Fibroblast of mammary gland (primary cell): ENCODE results near the gene TMEM184B.

Experiments used
- DNase-seq: peaks from one replicate; pipeline ENCODE4 v3.0.0-alpha.2; 2010; ENCODE audit warnings: low read depth
- H3K4me3 ChIP-seq: 2 replicates; pipeline ENCODE4 v1.5.1; 2011; ENCODE audit warnings: low read depth, mild to moderate bottlenecking, low read length, moderate library complexity; ENCODE audit not compliant: control insufficient read depth
- TF ChIP-seq, protein P1 (sequence below): conservative IDR thresholded peaks from 2 replicates; pipeline ENCODE4 v1.5.1; 2011; ENCODE audit warnings: low read depth, low read length, inconsistent platforms; ENCODE audit not compliant: control insufficient read depth, insufficient read depth

Gene TMEM184B

DNA sequence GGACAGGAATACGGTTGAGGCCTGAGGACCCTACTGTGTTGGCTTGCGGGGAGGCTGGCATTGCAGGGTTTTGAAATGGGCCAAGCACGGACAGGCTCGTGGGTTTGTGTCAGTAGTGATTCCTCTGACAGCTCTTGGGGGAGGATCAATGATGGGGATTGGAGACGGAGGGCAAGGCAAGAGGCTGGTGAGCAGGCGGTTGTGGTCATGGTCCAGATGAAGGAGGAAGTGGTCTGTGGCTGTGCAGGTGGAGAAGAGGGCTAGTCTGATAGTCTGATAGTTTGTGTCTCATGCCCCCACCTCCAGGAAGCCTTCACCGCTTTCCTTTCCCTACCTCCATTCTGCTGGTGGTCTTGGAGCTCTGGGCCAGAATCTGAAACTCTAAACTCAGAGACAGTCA lies 68.0 kb downstream of the TMEM184B start:
- no peak overlapping the region for H3K4me3 ChIP-seq
- no peak for DNase-seq
- TF ChIP-seq, protein P1, sequence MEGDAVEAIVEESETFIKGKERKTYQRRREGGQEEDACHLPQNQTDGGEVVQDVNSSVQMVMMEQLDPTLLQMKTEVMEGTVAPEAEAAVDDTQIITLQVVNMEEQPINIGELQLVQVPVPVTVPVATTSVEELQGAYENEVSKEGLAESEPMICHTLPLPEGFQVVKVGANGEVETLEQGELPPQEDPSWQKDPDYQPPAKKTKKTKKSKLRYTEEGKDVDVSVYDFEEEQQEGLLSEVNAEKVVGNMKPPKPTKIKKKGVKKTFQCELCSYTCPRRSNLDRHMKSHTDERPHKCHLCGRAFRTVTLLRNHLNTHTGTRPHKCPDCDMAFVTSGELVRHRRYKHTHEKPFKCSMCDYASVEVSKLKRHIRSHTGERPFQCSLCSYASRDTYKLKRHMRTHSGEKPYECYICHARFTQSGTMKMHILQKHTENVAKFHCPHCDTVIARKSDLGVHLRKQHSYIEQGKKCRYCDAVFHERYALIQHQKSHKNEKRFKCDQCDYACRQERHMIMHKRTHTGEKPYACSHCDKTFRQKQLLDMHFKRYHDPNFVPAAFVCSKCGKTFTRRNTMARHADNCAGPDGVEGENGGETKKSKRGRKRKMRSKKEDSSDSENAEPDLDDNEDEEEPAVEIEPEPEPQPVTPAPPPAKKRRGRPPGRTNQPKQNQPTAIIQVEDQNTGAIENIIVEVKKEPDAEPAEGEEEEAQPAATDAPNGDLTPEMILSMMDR, result no peak

DNA sequence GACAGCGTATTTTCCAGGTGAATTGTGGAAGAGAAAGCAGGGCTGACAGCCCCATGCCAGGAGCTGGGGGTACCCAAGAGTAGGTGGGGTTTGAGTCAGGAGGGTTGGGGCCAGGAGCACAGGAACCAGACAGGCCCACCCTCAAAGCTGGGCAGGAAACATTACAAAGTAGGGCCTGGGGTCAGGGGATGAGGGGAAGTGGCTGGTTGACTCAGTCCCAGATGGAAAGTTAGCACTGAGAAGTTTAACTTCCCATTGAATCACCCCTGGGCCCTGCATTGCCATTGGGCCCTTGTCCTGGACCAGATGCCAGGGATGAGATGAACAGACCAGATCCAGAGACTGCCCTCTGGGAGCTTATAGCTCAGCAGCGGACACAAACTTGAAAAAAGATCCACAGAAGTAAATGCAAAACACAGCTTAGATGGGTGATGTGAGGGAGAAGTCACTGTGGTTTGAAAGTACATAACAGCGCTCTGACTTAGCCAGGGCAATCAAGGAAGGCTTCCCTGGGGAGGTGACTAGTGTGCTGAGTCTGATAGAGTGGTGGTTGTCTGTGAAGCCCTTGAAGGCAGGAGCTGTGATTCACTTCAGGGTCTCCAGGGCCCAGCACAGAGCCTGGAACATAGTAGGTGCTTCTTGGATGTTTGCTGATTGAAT lies 68.8 kb downstream of the TMEM184B start:
- peak overlapping the region; percentile 78 for H3K4me3 ChIP-seq
- DNase-seq, result peak; percentile 91
- TF ChIP-seq, protein P1, result no peak

DNA sequence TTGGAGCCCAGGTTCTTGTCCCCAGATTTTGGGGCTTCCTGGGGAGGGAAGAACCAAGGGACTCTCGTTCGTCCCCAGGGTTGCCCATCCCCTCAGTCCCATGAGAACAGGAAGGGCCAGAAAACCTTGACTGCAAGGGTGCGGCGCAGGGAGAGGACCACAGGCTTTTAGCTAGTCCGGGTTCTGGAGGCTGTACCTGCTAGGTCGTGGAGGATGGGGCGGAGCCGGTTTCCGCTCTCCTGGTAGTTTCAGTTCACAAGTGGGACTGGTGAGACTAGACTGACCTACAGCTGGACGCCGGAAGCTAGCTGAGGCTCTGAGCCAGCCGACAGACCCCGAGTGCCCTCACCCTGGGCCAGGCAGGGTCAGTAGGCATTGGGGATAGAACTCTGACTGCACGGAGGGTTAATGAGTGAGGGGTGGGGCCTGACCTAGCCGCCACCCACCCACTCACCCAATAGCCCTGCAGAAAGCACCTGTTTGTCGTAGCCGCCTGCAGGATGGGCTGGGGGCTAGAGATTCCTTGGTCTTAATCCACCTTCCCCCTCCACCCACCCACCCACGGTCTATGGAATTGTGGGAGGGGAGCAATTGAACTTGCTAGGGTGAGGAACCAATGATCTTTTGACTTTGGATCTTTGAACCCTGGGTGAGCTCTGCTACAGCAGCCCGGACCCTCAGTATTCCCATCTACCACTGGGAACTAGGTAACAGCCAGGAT lies 69.6 kb downstream of the TMEM184B start:
- peak overlapping the region; percentile 78 for H3K4me3 ChIP-seq
- TF ChIP-seq, protein P1, result no peak
- DNase-seq, result no peak

DNA sequence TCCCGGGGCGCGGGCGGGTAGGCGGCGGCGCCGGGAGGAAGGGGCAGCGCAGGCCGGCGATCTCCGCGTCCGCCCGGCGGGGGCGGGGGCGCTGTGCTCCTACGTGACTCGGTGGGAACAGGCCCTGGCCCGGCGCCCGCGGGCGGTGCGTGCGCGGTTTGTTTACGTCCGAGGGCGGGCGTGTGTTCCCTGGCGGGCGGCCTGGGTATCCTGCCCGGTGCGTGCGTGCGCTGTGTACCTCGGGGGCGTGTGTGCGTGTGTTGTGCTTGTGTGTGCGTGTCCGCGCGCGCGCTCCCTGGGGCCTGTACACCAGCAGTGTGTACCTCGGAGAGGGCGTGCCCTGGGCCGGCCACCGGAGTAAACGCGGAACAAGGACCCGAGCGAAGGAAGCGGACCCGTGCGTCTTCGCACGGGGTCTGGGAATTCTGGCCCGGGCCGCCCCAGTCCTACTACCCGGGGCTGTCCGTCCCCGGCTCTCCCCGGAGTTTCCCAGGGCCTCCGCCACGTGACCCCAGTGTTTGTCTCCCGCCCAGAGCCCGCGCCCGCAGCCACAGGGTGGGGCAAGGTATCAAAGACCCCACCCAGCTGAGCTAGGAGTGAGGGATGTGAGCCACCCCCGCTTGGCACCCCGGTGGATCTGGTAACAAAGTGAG lies 70.2 kb downstream of the TMEM184B start:
- DNase-seq, result peak; percentile 92
- H3K4me3 ChIP-seq, result peak overlapping the region; percentile 78
- TF ChIP-seq, protein P1, result no peak

DNA sequence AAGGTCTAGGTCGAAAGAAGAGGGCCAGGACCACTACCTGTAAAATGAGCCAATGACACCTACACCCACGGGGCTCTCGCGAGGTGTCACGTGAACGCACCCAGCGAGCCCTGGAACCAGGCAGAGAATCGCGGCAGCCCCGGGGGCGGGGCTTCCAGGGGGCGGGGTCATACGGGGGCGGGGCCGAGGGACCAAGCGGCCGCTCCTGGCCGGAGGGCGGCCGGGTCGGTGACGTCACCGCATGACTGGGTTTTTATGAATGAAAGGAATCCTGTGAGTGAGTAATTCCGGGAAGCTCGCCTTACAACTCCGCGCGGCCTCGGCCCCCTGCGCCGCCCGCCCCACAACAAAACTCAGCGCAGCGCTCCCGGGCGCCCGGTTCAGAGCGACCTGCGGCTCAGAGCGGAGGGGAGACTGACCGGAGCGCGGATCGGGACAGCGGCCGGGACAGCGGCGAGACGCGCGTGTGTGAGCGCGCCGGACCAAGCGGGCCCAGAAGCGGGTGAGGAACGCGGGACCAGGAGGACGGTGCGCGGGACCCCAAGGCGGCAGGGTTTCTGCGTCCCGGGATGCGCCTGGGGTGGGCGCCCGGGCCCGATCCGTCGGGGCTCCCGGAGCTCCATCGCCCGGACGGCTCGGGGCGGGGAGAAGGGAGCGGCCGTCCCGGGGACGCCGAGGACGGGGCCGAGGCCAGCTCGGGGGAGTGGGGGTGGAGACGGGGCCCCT lies 70.9 kb downstream of the TMEM184B start, which contains the start of gene MAFF:
Gene MAFF (plus strand): TSS at position 284 of the 726 bp plus-strand sequence. CDS start 11,860 bp downstream, outside the sequence.
- peak; percentile 96 for DNase-seq
- TF ChIP-seq, protein P1, result no peak
- peak within 1 kb of the TSS; percentile 78 for H3K4me3 ChIP-seq

DNA sequence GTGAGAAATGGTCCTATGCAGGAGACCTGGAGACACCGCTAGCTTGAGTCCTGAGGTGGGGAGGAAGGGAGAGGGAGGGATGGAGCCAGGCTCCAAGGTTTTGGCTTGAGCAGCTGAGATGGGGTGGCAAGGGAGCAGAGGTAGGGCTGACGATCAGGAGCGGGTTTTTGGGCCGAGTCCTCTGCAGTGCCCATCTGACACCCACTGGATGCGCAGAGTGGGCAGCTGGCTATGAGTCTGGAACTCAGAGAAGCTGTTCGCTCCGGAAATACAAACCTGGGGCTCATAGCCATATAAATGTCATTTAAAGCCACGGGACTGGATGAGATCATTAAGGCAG lies 71.5 kb downstream of the TMEM184B start:
- TF ChIP-seq, protein P1, result no peak
- H3K4me3 ChIP-seq, result peak overlapping the region; percentile 52
- DNase-seq, result no peak
